ENCODE measurements around the gene MICAL2.

GRCh38 chr11:12149672-12150225 lies 39.4 kb downstream of the MICAL2 start:
- TF ChIP-seq MAX (IDR thresholded peaks at IDR 0.05; ENCODE audit: insufficient read depth, insufficient read length) = no peak
- TF ChIP-seq CTCF (IDR thresholded peaks at IDR 0.05; ENCODE audit: extremely low read depth in 1 of 2, insufficient read depth in 1 of 2, low read depth in 1 of 2, low read length in 2 of 2) = no peak
- no peak for TF ChIP-seq POLR2A (IDR thresholded peaks at IDR 0.05; ENCODE audit: low read depth, low read length)

Measured in endothelial cell of umbilical vein (primary cell).